ENCODE results near the gene GPR68. TPM values are rescaled to one million over a fixed set of nuclear protein-coding genes. Genes with fewer than 3 reads are reported as not detected.

Gene GPR68
- total RNA-seq, 3 donors from 2014 or later (not counting 1 experiment from before 2014, with no cell fraction given), result 7.6 to 24.0 (median 15.7) TPM

- no peaks in the 10 kb centered on the region for H3K27me3 ChIP-seq (ENCODE audit: control insufficient read depth, insufficient read depth, low read length)
- H3K4me1 Mint-ChIP-seq, result peaks cover 64 to 83% of the 10 kb centered on the region in 2 donors
- H3K27me3 Mint-ChIP-seq (ENCODE audit: low read depth in 2 of 2), result no peaks in the 10 kb centered on the region
- no peaks in the 10 kb centered on the region for H3K9me3 Mint-ChIP-seq
- DNase-seq (peak; percentile 60 to 73), ATAC-seq (peak; percentile 44 to 67 (median 62))
- peaks cover 69% of the 10 kb centered on the region for H3K4me1 ChIP-seq (ENCODE audit: control insufficient read depth, insufficient read depth, low read length)
- H3K27ac Mint-ChIP-seq, result peak overlapping the region; percentile 92 to 93
- peak overlapping the region; percentile 52 for H3K4me3 ChIP-seq (ENCODE audit: low read length)
- H3K9me3 ChIP-seq (ENCODE audit: control insufficient read depth, insufficient read depth, low read length), result no peaks in the 10 kb centered on the region
- WGBS (ENCODE audit: insufficient coverage), result 3% methylated on average over 95 of the region's 95 CpGs
- no peaks in the 10 kb centered on the region for H3K36me3 Mint-ChIP-seq
- intact Hi-C loops (cut with micrococcal nuclease), result no loop called here
- TF ChIP-seq CTCF (IDR thresholded peaks at IDR 0.05), result peak; percentile 16
- H3K36me3 ChIP-seq (ENCODE audit: control insufficient read depth, insufficient read depth, low read length), result no peaks in the 10 kb centered on the region
- H3K27ac ChIP-seq (ENCODE audit: low read length), result peak overlapping the region; percentile 90
- H3K4me3 Mint-ChIP-seq, result peak overlapping the region; percentile 88
Observed at GRCh38 chr14:91252871-91253794, 8.6 kb upstream of the GPR68 start.

- H3K27me3 ChIP-seq (ENCODE audit: control insufficient read depth, insufficient read depth, low read length), result no peaks in the 10 kb centered on the region
- H3K27ac ChIP-seq (ENCODE audit: low read length), result peak overlapping the region; percentile 84
- H3K4me3 ChIP-seq (ENCODE audit: low read length), result no peak overlapping the region
- intact Hi-C loops (cut with micrococcal nuclease), result no loop called here
- peaks cover 91% of the 10 kb centered on the region for H3K4me1 ChIP-seq (ENCODE audit: control insufficient read depth, insufficient read depth, low read length)
- no peaks in the 10 kb centered on the region for H3K36me3 Mint-ChIP-seq
- DNase-seq (no peak), ATAC-seq (no peak)
- no peaks in the 10 kb centered on the region for H3K9me3 ChIP-seq (ENCODE audit: control insufficient read depth, insufficient read depth, low read length)
- H3K4me1 Mint-ChIP-seq, result peaks cover 65 to 75% of the 10 kb centered on the region in 2 donors
- H3K36me3 ChIP-seq (ENCODE audit: control insufficient read depth, insufficient read depth, low read length), result peaks cover 5% of the 10 kb centered on the region
- 47% methylated on average over 5 of the region's 5 CpGs for WGBS (ENCODE audit: insufficient coverage)
- H3K27ac Mint-ChIP-seq, result peak overlapping the region; percentile 92 to 93
- peak overlapping the region; percentile 74 for H3K4me3 Mint-ChIP-seq
- H3K27me3 Mint-ChIP-seq (ENCODE audit: low read depth in 2 of 2), result no peaks in the 10 kb centered on the region
- no peak for TF ChIP-seq CTCF (IDR thresholded peaks at IDR 0.05)
- H3K9me3 Mint-ChIP-seq, result no peaks in the 10 kb centered on the region
Observed at GRCh38 chr14:91250912-91251311, 6.4 kb upstream of the GPR68 start.

GRCh38 chr14:91249841-91250616, 5.5 kb upstream of the GPR68 start:
- Histone ChIP-seq H3K27ac (ENCODE audit: low read length) (peak overlapping the region; percentile 84), H3K4me1 (ENCODE audit: control insufficient read depth, insufficient read depth, low read length) (peaks cover 97% of the 10 kb centered on the region), H3K4me3 (ENCODE audit: low read length) (no peak overlapping the region), H3K27me3 (ENCODE audit: control insufficient read depth, insufficient read depth, low read length) (no peaks in the 10 kb centered on the region), H3K9me3 (ENCODE audit: control insufficient read depth, insufficient read depth, low read length) (no peaks in the 10 kb centered on the region), H3K36me3 (ENCODE audit: control insufficient read depth, insufficient read depth, low read length) (peaks cover 7% of the 10 kb centered on the region)
- under 1% methylated on average over 9 of the region's 10 CpGs for WGBS (ENCODE audit: insufficient coverage)
- Mint-ChIP-seq H3K27ac (peak overlapping the region; percentile 92 to 93), H3K9me3 (no peaks in the 10 kb centered on the region), H3K36me3 (no peaks in the 10 kb centered on the region), H3K4me3 (peak overlapping the region; percentile 74), H3K4me1 (peaks cover 64 to 73% of the 10 kb centered on the region in 2 donors), H3K27me3 (ENCODE audit: low read depth in 2 of 2) (no peaks in the 10 kb centered on the region)
- intact Hi-C loops (cut with micrococcal nuclease), result no loop called here
- DNase-seq (peak; percentile 49 to 75), ATAC-seq (peak; percentile 28 to 45 (median 31))
- TF ChIP-seq CTCF (IDR thresholded peaks at IDR 0.05), result no peak
